IMR-90 (cell line): ENCODE measurements around the gene RTCA. TPM values are rescaled to one million over a fixed set of nuclear protein-coding genes. Genes with fewer than 3 reads are reported as not detected.

Experiments used
- ATAC-seq: fragments of 200-7000 bp; cut with Tn5 transposase; 2 replicates; pipeline ENCODE4 v1.9.1; 2020; ENCODE audit warnings: low read depth, mild to moderate bottlenecking, moderate library complexity
- BruUV-seq: library from RNA; stranded (reverse); fragments of 400-500 nt; replicated peaks from 2 replicates; lab custom pipeline; 2021; lab: Mats Ljungman, UMichigan
- CTCF ChIA-PET: fragments of 300-600 bp; formaldehyde crosslinking; extraction: SDS; loops from one replicate; lab custom pipeline; 2021; ENCODE audit warnings: antibody characterized with exemption; lab: Yijun Ruan, JAX
- POLR2A ChIA-PET: fragments of 300-600 bp; sonication (Branson Sonifier 250); formaldehyde crosslinking; loops from one replicate; lab custom pipeline; 2022; ENCODE audit warnings: antibody characterized with exemption; ENCODE audit not compliant: unreplicated experiment; lab: Charles Lee
- DNase-seq: peaks from one replicate; pipeline ENCODE4 v3.0.0; 2013
- H2AFZ ChIP-seq: replicated peaks from 2 replicates; pipeline ENCODE3; 2013; ENCODE audit warnings: low read length, mild to moderate bottlenecking; ENCODE audit not compliant: poor library complexity
- H2AK5ac ChIP-seq: 2 replicates; pipeline ENCODE4 v1.6.1; 2013; ENCODE audit warnings: low read depth, low read length, inconsistent platforms
- H2AK9ac ChIP-seq: replicated peaks from 2 replicates; pipeline ENCODE3; 2013; ENCODE audit warnings: mild to moderate bottlenecking, low read depth, low read length, moderate library complexity; ENCODE audit not compliant: poor library complexity
- H2BK120ac ChIP-seq: 2 replicates; pipeline ENCODE4 v1.6.1; 2013; ENCODE audit warnings: low read depth, low read length, inconsistent platforms
- H2BK15ac ChIP-seq: 3 replicates; pipeline ENCODE4 v1.6.1; 2013; ENCODE audit warnings: low read depth, low read length, inconsistent platforms
- H2BK20ac ChIP-seq: 2 replicates; pipeline ENCODE4 v1.6.1; 2013; ENCODE audit warnings: low read depth, mild to moderate bottlenecking, inconsistent platforms, low read length, moderate library complexity
- H2BK5ac ChIP-seq: 2 replicates; pipeline ENCODE4 v1.6.1; 2013; ENCODE audit warnings: mild to moderate bottlenecking, low read depth, low read length, inconsistent platforms; ENCODE audit not compliant: poor library complexity, severe bottlenecking
- H3K14ac ChIP-seq: replicated peaks from 2 replicates; pipeline ENCODE4 v1.6.1; 2013; ENCODE audit warnings: low read depth, low read length, inconsistent platforms
- H3K18ac ChIP-seq: 2 replicates; pipeline ENCODE4 v1.6.1; 2013; ENCODE audit warnings: low read depth, low read length, control low read depth
- H3K23ac ChIP-seq: 2 replicates; pipeline ENCODE4 v1.6.1; 2013; ENCODE audit warnings: low read depth, low read length, inconsistent platforms
- H3K27ac ChIP-seq: 2 replicates; pipeline ENCODE4 v1.5.1; 2013; ENCODE audit warnings: mild to moderate bottlenecking, control low read depth, low read length; ENCODE audit not compliant: insufficient read depth
- H3K27me3 ChIP-seq: 2 replicates; pipeline ENCODE4 v1.6.1; 2013; ENCODE audit warnings: low read length; ENCODE audit not compliant: control insufficient read depth, insufficient read depth
- H3K36me3 ChIP-seq: 2 replicates; pipeline ENCODE4 v1.6.1; 2013; ENCODE audit warnings: low read length, mixed read lengths; ENCODE audit not compliant: control insufficient read depth, insufficient read depth
- H3K4ac ChIP-seq: 2 replicates; pipeline ENCODE4 v1.6.1; 2013; ENCODE audit warnings: low read depth, low read length, inconsistent platforms
- H3K4me1 ChIP-seq: 2 replicates; pipeline ENCODE4 v1.6.1; 2013; ENCODE audit warnings: low read length, mixed read lengths; ENCODE audit not compliant: control insufficient read depth, insufficient read depth
- H3K4me2 ChIP-seq: 2 replicates; pipeline ENCODE4 v1.6.1; 2013; ENCODE audit warnings: low read depth, mild to moderate bottlenecking, control low read depth, low read length, moderate library complexity
- H3K4me3 ChIP-seq: 2 replicates; pipeline ENCODE4 v1.5.1; 2013; ENCODE audit warnings: low read depth, mild to moderate bottlenecking, control low read depth, low read length, moderate library complexity; ENCODE audit not compliant: insufficient read depth
- H3K56ac ChIP-seq: 2 replicates; pipeline ENCODE4 v1.6.1; 2013; ENCODE audit warnings: low read length, inconsistent platforms; ENCODE audit not compliant: insufficient read depth; ENCODE audit errors: extremely low read depth
- H3K79me1 ChIP-seq, 2 experiments: 2 replicates each; pipeline ENCODE4 v1.6.1; 2013; ENCODE audit warnings: low read length in 2 of 2, inconsistent platforms in 1 of 2, low read depth in 1 of 2
- H3K9ac ChIP-seq: 2 replicates; pipeline ENCODE4 v1.6.1; 2013; ENCODE audit warnings: low read depth, low read length, control low read depth
- H3K9me1 ChIP-seq: 2 replicates; pipeline ENCODE4 v1.6.1; 2013; ENCODE audit warnings: low read length, inconsistent platforms; ENCODE audit not compliant: insufficient read depth
- H3K9me3 ChIP-seq: 2 replicates; pipeline ENCODE4 v1.6.1; 2013; ENCODE audit warnings: low read length; ENCODE audit not compliant: control insufficient read depth, insufficient read depth
- H4K20me1 ChIP-seq: 2 replicates; pipeline ENCODE4 v1.6.1; 2013; ENCODE audit warnings: low read length, inconsistent platforms; ENCODE audit not compliant: insufficient read depth
- H4K5ac ChIP-seq: 2 replicates; pipeline ENCODE4 v1.6.1; 2013; ENCODE audit warnings: mild to moderate bottlenecking, low read depth, low read length, control low read depth
- H4K8ac ChIP-seq, 2 experiments: 2 replicates each; pipeline ENCODE4 v1.6.1; 2013; ENCODE audit warnings: low read depth in 2 of 2, low read length in 2 of 2, control low read depth in 1 of 2, inconsistent platforms in 1 of 2
- H4K91ac ChIP-seq: 2 replicates; pipeline ENCODE4 v1.6.1; 2013; ENCODE audit warnings: low read depth, low read length, inconsistent platforms; ENCODE audit not compliant: insufficient read depth
- BHLHE40 ChIP-seq: fragments of 150-350 bp; IDR thresholded peaks from 2 replicates; pipeline ENCODE4 v1.6.1; 2016; ENCODE audit warnings: mild to moderate bottlenecking, low read depth, low read length
- CEBPB ChIP-seq: IDR thresholded peaks from 2 replicates; pipeline ENCODE4 v1.6.1; 2012; ENCODE audit warnings: low read depth, low read length, improper control_type of control experiment
- CHD1 ChIP-seq: IDR thresholded peaks from 2 replicates; pipeline ENCODE4 v1.6.1; 2012; ENCODE audit warnings: low read depth, low read length, improper control_type of control experiment
- MAFK ChIP-seq: IDR thresholded peaks from 2 replicates; pipeline ENCODE4 v1.6.1; 2012; ENCODE audit warnings: low read depth, low read length, improper control_type of control experiment
- MAZ ChIP-seq: IDR thresholded peaks from 2 replicates; pipeline ENCODE4 v1.6.1; 2012; ENCODE audit warnings: low read depth, mild to moderate bottlenecking, low read length, improper control_type of control experiment, moderate library complexity, borderline replicate concordance
- NFE2L2 ChIP-seq: fragments of 150-350 bp; IDR thresholded peaks from 2 replicates; pipeline ENCODE4 v1.6.1; 2016; ENCODE audit warnings: low read depth, mild to moderate bottlenecking, low read length
- POLR2A ChIP-seq: IDR thresholded peaks from 2 replicates; pipeline ENCODE4 v1.6.1; 2012; ENCODE audit warnings: mild to moderate bottlenecking, low read depth, low read length
- RAD21 ChIP-seq: IDR thresholded peaks from 2 replicates; pipeline ENCODE4 v1.6.1; 2012; ENCODE audit warnings: low read length, improper control_type of control experiment
- RCOR1 ChIP-seq: IDR thresholded peaks from 2 replicates; pipeline ENCODE4 v1.6.1; 2012; ENCODE audit warnings: mild to moderate bottlenecking, low read length, improper control_type of control experiment; ENCODE audit not compliant: insufficient replicate concordance
- RFX5 ChIP-seq: IDR thresholded peaks from 2 replicates; pipeline ENCODE4 v1.8.0; 2012; ENCODE audit warnings: low read depth, mild to moderate bottlenecking, low read length, moderate library complexity
- SMC3 ChIP-seq: fragments of 150-350 bp; IDR thresholded peaks from 2 replicates; pipeline ENCODE4 v1.6.1; 2016; ENCODE audit warnings: low read depth, mild to moderate bottlenecking, antibody characterized with exemption, low read length, moderate library complexity
- WGBS, 2 experiments: methylation state at CpG; one replicate each; pipeline versions ENCODE4 v1.1.5 to v1.1.7; 2013; ENCODE audit warnings: missing lambda C conversion rate in 2 of 2; ENCODE audit not compliant: insufficient read length in 1 of 2; ENCODE audit errors: extremely low coverage in 2 of 2; 5-methylcytosine and 5-hydroxymethylcytosine counted together
- dilution Hi-C: fragments of 300-500 bp; cut with HindIII; formaldehyde crosslinking; loops from one replicate; pipeline ENCODE4 v1.14.3; 2018; ENCODE audit warnings: low sequenced_read_pairs; ENCODE audit not compliant: unreplicated experiment
- in situ Hi-C: fragments of 300-500 bp; cut with MboI; formaldehyde crosslinking; loops from 3 replicates; pipeline ENCODE4 v1.14.3; 2019; ENCODE audit warnings: low sequenced_read_pairs, inconsistent platforms, mixed read lengths
- intact Hi-C: fragments of 100-400 bp; cut with micrococcal nuclease; formaldehyde crosslinking; loops from 2 replicates; pipeline ENCODE4 v1.10.0; 2022
- polyA plus RNA-seq, 3 experiments: library from polyadenylated mRNA; depleted of rRNA; stranded (reverse); fragments of >200 nt; gene quantifications; 2 replicates each; pipeline ENCODE4 v1.2.3, GENCODE V29; 2012; ENCODE audit warnings: low replicate concordance in 1 of 3
- total RNA-seq: library from RNA; depleted of rRNA; stranded (reverse); fragments of >200 nt; gene quantifications from 2 replicates; pipeline ENCODE4 v1.2.3, GENCODE V29; 2012
- TF ChIP-seq, protein P1 (sequence below): fragments of 150-350 bp; IDR thresholded peaks from 2 replicates; pipeline ENCODE4 v1.6.1; 2017; ENCODE audit warnings: mild to moderate bottlenecking, antibody characterized with exemption, low read length, low read depth
- TF ChIP-seq, protein P2 (sequence below): conservative IDR thresholded peaks from 2 replicates; pipeline ENCODE4 v1.5.1; 2012; ENCODE audit warnings: mild to moderate bottlenecking, low read depth, low read length, improper control_type of control experiment
- TF ChIP-seq, protein P3 (sequence below): fragments of 150-350 bp; IDR thresholded peaks from 2 replicates; pipeline ENCODE4 v1.6.1; 2016; ENCODE audit warnings: low read depth, mild to moderate bottlenecking, low read length, moderate library complexity, borderline replicate concordance

Gene RTCA
- total and polyA plus RNA-seq, 2 of the 4 experiments (the other 2 are of a cell fraction) = 26.9 to 29.6 TPM

DNA sequence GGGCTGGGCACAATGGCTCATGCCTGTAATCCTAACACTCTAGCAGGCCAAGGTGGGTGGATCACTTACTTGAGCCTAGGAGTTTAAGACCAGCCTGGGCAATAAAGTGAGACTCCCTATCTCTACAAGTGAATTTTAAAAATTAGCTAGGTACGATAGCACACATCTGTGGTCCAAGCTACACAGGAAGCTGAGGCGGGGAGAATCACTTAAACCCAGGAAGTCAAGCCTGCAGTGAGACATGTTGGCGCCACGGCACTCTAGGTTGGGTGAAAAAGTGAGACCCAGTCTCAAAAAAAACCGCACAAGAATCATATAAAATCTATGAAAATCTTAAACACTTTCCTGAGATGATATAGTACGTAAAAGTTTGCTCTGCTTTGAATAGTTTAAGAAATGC, 46.6 kb upstream of the RTCA start:
- intact Hi-C loops = no loop called here
- CTCF ChIA-PET = no interaction called here
- POLR2A ChIA-PET = no interaction called here
- H3K9me1 ChIP-seq = no peaks in the 10 kb centered on the region
- no peaks in the 10 kb centered on the region for H3K79me1 ChIP-seq
- no peak overlapping the region for H3K4ac ChIP-seq
- H4K91ac ChIP-seq = no peak overlapping the region
- H3K23ac ChIP-seq = no peak overlapping the region
- no peaks in the 10 kb centered on the region for H3K27me3 ChIP-seq
- no peak overlapping the region for H2BK15ac ChIP-seq
- no peak overlapping the region for H3K56ac ChIP-seq
- no peaks in the 10 kb centered on the region for H3K9me3 ChIP-seq
- ATAC-seq (no peak), DNase-seq (no peak)
- in situ Hi-C loops = no loop called here
- no peak overlapping the region for H2AK9ac ChIP-seq
- no peak overlapping the region for H4K8ac ChIP-seq
- no peak overlapping the region for H3K14ac ChIP-seq
- H4K5ac ChIP-seq = no peak overlapping the region
- no peak overlapping the region for H3K18ac ChIP-seq
- H4K20me1 ChIP-seq = no peaks in the 10 kb centered on the region
- no CpG with 5 or more reads among the region's 6 CpGs for WGBS, 2 experiments
- H2AK5ac ChIP-seq = no peak overlapping the region
- H2AFZ ChIP-seq = no peak overlapping the region
- no peak overlapping the region for H3K27ac ChIP-seq
- dilution Hi-C loops = no loop called here
- H2BK5ac ChIP-seq = no peak overlapping the region
- H3K4me3 ChIP-seq = no peak overlapping the region
- H3K4me1 ChIP-seq = no peaks in the 10 kb centered on the region
- peaks cover 18% of the 10 kb centered on the region for H3K36me3 ChIP-seq
- no peak overlapping the region for H3K4me2 ChIP-seq
- no TSS peak for BruUV-seq
- no peak overlapping the region for H2BK120ac ChIP-seq
- H2BK20ac ChIP-seq = no peak overlapping the region
- no peak for TF ChIP-seq POLR2A
- no peak for TF ChIP-seq NFE2L2
- TF ChIP-seq, protein P1, sequence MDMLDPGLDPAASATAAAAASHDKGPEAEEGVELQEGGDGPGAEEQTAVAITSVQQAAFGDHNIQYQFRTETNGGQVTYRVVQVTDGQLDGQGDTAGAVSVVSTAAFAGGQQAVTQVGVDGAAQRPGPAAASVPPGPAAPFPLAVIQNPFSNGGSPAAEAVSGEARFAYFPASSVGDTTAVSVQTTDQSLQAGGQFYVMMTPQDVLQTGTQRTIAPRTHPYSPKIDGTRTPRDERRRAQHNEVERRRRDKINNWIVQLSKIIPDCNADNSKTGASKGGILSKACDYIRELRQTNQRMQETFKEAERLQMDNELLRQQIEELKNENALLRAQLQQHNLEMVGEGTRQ = no peak
- no peak for TF ChIP-seq RCOR1
- no peak for TF ChIP-seq SMC3
- no peak for TF ChIP-seq BHLHE40
- TF ChIP-seq CEBPB = no peak
- no peak for TF ChIP-seq MAZ
- no peak for TF ChIP-seq RFX5
- TF ChIP-seq CHD1 = no peak
- no peak for TF ChIP-seq RAD21
- no peak for TF ChIP-seq MAFK
- TF ChIP-seq, protein P2, sequence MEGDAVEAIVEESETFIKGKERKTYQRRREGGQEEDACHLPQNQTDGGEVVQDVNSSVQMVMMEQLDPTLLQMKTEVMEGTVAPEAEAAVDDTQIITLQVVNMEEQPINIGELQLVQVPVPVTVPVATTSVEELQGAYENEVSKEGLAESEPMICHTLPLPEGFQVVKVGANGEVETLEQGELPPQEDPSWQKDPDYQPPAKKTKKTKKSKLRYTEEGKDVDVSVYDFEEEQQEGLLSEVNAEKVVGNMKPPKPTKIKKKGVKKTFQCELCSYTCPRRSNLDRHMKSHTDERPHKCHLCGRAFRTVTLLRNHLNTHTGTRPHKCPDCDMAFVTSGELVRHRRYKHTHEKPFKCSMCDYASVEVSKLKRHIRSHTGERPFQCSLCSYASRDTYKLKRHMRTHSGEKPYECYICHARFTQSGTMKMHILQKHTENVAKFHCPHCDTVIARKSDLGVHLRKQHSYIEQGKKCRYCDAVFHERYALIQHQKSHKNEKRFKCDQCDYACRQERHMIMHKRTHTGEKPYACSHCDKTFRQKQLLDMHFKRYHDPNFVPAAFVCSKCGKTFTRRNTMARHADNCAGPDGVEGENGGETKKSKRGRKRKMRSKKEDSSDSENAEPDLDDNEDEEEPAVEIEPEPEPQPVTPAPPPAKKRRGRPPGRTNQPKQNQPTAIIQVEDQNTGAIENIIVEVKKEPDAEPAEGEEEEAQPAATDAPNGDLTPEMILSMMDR = no peak
- TF ChIP-seq, protein P3, sequence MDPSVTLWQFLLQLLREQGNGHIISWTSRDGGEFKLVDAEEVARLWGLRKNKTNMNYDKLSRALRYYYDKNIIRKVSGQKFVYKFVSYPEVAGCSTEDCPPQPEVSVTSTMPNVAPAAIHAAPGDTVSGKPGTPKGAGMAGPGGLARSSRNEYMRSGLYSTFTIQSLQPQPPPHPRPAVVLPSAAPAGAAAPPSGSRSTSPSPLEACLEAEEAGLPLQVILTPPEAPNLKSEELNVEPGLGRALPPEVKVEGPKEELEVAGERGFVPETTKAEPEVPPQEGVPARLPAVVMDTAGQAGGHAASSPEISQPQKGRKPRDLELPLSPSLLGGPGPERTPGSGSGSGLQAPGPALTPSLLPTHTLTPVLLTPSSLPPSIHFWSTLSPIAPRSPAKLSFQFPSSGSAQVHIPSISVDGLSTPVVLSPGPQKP = no peak
- H3K9ac ChIP-seq = no peak overlapping the region
